ENCODE measurements around the gene MATCAP1. TPM values are rescaled to one million over a fixed set of nuclear protein-coding genes. Genes with fewer than 3 reads are reported as not detected.

The MATCAP1 gene
- total RNA-seq, 3 donors from 2014 or later, result 24.8 to 35.1 (median 29.2) TPM

DNA sequence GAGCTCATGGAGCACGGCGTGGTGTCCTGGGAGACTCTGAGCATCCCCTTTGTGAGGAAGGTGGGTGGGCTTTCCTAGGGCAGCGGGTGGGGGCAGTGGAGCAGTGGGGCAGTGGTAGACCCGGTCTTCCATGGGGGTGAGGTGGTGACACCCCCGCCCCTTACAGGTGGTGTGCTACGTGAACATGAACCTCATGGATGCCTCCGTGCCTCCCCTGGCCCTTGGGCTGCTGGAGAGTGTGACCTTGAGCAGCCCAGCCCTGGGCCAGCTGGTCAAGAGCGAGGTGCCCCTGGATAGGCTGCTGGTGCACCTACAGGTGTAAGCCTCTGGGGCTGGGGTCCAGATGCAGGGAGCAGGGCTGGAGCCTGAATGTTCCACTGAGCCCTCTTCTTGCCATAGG, 16.7 kb upstream of the MATCAP1 start:
- ATAC-seq, result no peak
- H3K9me3 ChIP-seq, result no peaks in the 10 kb centered on the region
- no peak overlapping the region for H3K4me3 ChIP-seq
- peaks cover 20% of the 10 kb centered on the region for H3K4me1 ChIP-seq (ENCODE audit: low read depth)
- intact Hi-C loops (cut with DNase I, micrococcal nuclease), result no loop called here
- H3K36me3 ChIP-seq (ENCODE audit: low read depth), result peaks cover 28% of the 10 kb centered on the region
- no peak for DNase-seq
- TF ChIP-seq, protein P1, sequence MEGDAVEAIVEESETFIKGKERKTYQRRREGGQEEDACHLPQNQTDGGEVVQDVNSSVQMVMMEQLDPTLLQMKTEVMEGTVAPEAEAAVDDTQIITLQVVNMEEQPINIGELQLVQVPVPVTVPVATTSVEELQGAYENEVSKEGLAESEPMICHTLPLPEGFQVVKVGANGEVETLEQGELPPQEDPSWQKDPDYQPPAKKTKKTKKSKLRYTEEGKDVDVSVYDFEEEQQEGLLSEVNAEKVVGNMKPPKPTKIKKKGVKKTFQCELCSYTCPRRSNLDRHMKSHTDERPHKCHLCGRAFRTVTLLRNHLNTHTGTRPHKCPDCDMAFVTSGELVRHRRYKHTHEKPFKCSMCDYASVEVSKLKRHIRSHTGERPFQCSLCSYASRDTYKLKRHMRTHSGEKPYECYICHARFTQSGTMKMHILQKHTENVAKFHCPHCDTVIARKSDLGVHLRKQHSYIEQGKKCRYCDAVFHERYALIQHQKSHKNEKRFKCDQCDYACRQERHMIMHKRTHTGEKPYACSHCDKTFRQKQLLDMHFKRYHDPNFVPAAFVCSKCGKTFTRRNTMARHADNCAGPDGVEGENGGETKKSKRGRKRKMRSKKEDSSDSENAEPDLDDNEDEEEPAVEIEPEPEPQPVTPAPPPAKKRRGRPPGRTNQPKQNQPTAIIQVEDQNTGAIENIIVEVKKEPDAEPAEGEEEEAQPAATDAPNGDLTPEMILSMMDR (IDR thresholded peaks at IDR 0.05), result no peak

- no peaks in the 10 kb centered on the region for H3K9me3 ChIP-seq
- DNase-seq (peak in 2 of 3 donors; percentile 62 to 68), ATAC-seq (peak; percentile 44)
- peaks cover 20% of the 10 kb centered on the region for H3K4me1 ChIP-seq (ENCODE audit: low read depth)
- H3K36me3 ChIP-seq (ENCODE audit: low read depth), result peaks cover 28% of the 10 kb centered on the region
- TF ChIP-seq, protein P1 (IDR thresholded peaks at IDR 0.05), result no peak
- intact Hi-C loops (cut with DNase I, micrococcal nuclease), result no loop called here
- H3K4me3 ChIP-seq, result peak overlapping the region; percentile 32
Observed at GRCh38 chr16:67199808-67200198, 16.0 kb upstream of the MATCAP1 start.

DNA sequence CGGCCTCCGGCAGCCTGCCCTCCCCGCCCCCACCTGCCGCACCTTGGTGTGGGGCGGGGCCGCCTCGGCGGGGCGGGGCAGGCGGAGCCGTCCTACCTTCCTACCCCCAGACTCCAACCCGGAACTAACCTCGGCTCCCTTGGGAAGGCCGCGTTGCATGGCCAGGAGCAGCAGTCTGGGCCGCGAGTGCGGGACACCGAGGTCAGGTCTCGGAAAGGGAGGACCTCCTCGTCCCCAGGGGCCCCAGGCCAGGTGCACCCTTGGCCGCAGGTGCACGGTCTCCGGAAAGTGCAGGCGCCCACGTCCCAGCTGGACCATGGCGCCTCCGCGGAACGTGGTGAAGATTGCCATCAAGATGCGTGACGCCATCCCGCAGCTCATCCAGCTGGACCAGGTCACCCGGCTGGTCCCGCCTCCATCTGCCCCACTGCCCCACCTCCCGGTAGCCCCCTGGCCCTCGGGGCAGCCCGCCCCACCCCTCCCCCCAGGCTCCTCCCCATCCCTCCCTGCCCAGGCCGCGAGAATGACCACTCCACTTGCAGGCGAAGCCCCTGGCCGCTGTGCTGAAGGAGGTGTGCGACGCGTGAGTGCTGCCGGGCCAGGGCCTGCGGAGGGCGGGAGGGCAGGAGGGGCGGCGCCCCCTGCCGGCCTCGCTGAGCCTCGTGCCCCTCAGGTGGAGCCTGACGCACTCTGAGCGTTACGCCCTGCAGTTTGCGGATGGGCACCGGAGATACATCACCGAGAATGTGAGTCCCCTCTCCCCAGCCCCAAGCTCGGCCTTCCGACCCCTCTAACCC, 15.4 kb upstream of the MATCAP1 start, which contains the start of gene ELMO3:
Gene ELMO3, plus strand, starts transcription at position 121 of the 797 bp plus-strand sequence. Its CDS starts 196 bp downstream, at position 317.
- intact Hi-C loops (cut with DNase I, micrococcal nuclease), result no loop called here
- TF ChIP-seq, protein P1 (IDR thresholded peaks at IDR 0.05), result peak; percentile 45
- Histone ChIP-seq H3K4me3 (peak within 1 kb of the TSS; percentile 32), H3K4me1 (ENCODE audit: low read depth) (peaks cover 22% of the 10 kb centered on the region), H3K9me3 (no peaks in the 10 kb centered on the region), H3K36me3 (ENCODE audit: low read depth) (peaks cover 28% of the 10 kb centered on the region)
- ATAC-seq, result peak; percentile 92
- peak; percentile 89 to 92 (median 90) for DNase-seq

DNA sequence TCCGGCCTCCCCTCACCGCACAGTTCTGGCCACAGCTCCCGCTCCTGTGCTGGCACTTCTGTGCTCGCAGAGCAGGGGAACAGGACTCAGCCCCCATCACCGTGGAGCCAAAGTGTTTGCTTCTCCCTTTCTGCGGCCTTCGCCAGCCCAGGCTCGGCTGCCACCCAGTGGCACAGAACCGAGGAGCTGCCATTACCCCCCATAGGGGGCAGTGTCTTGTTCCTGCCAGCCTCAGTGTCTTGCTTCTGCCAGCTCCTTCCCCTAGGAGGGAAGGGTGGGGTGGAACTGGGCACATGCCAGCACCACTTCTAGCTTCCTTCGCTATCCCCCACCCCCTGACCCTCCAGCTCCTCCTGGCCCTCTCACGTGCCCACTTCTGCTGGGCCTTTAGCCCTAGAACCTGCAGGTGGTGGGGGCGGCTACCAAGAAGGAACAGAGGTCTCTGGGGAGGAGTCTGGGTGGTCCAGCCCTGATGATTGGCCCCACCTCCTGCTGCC, 14.5 kb upstream of the MATCAP1 start:
- DNase-seq (peak; percentile 81 to 82 (median 81)), ATAC-seq (peak; percentile 69)
- no peak overlapping the region for H3K4me3 ChIP-seq

GRCh38 chr16:67197704-67198103, 13.9 kb upstream of the MATCAP1 start:
- intact Hi-C loops (cut with DNase I, micrococcal nuclease), result no loop called here
- Histone ChIP-seq H3K9me3 (no peaks in the 10 kb centered on the region), H3K4me1 (ENCODE audit: low read depth) (peaks cover 36% of the 10 kb centered on the region), H3K4me3 (no peak overlapping the region), H3K36me3 (ENCODE audit: low read depth) (peaks cover 15% of the 10 kb centered on the region)
- ATAC-seq (no peak), DNase-seq (no peak)
- TF ChIP-seq, protein P1 (IDR thresholded peaks at IDR 0.05), result no peak

More for the DNA sequence above, 14.5 kb upstream of the MATCAP1 start:
- no peaks in the 10 kb centered on the region for H3K9me3 ChIP-seq
- intact Hi-C loops (cut with DNase I, micrococcal nuclease), result no loop called here
- peaks cover 21% of the 10 kb centered on the region for H3K36me3 ChIP-seq (ENCODE audit: low read depth)
- TF ChIP-seq, protein P1 (IDR thresholded peaks at IDR 0.05), result peak; percentile 78
- peaks cover 30% of the 10 kb centered on the region for H3K4me1 ChIP-seq (ENCODE audit: low read depth)
